ENCODE data around the gene QSOX2.

- TF ChIP-seq EZH2 (IDR thresholded peaks at IDR 0.05; ENCODE audit: borderline replicate concordance, low read length) (no peak), CTCF (IDR thresholded peaks at IDR 0.05; ENCODE audit: low read length) (no peak)
Observed at GRCh38 chr9:136197084-136197875, 48.3 kb downstream of the QSOX2 start.
